Chondrocyte (in vitro differentiated cells): ENCODE measurements around the gene PLCXD1. TPM values are rescaled to one million over a fixed set of nuclear protein-coding genes. Genes with fewer than 3 reads are reported as not detected.

Experiments
- DNase-seq: peaks from one replicate; pipeline ENCODE4 v3.0.0; 2021; ENCODE audit warnings: mixed read lengths, low spot score
- H3K27ac Mint-ChIP-seq: one replicate; pipeline ENCODE4 v1.8.0; 2021; ENCODE audit warnings: mild to moderate bottlenecking, moderate library complexity, mixed read lengths; ENCODE audit not compliant: unreplicated experiment
- H3K27me3 Mint-ChIP-seq: 2 replicates; pipeline ENCODE4 v1.8.0; 2021; ENCODE audit warnings: low read depth, mixed read lengths
- H3K36me3 Mint-ChIP-seq: 2 replicates; pipeline ENCODE4 v1.8.0; 2021; ENCODE audit warnings: low read depth, mixed read lengths
- H3K4me1 Mint-ChIP-seq: 2 replicates; pipeline ENCODE4 v1.8.0; 2021; ENCODE audit warnings: low read depth, mild to moderate bottlenecking, mixed read lengths
- H3K4me3 Mint-ChIP-seq: one replicate; pipeline ENCODE4 v1.8.0; 2021; ENCODE audit warnings: mild to moderate bottlenecking, moderate library complexity, mixed read lengths; ENCODE audit not compliant: unreplicated experiment
- H3K9me3 Mint-ChIP-seq: 2 replicates; pipeline ENCODE4 v1.8.0; 2021; ENCODE audit warnings: low read depth, mixed read lengths
- total RNA-seq: library from RNA; stranded (reverse); gene quantifications from 3 replicates; pipeline ENCODE4 v1.2.1, GENCODE V29; 2021
- TF ChIP-seq, protein P1 (sequence below): fragments of 200-600 bp; sonication (generic); IDR thresholded peaks from 2 replicates; pipeline ENCODE4 v1.5.0; 2021; ENCODE audit warnings: antibody characterized with exemption, mild to moderate bottlenecking, moderate library complexity

PLCXD1 gene
- total RNA-seq, 1 donor from 2014 or later = 6.8 TPM

DNA sequence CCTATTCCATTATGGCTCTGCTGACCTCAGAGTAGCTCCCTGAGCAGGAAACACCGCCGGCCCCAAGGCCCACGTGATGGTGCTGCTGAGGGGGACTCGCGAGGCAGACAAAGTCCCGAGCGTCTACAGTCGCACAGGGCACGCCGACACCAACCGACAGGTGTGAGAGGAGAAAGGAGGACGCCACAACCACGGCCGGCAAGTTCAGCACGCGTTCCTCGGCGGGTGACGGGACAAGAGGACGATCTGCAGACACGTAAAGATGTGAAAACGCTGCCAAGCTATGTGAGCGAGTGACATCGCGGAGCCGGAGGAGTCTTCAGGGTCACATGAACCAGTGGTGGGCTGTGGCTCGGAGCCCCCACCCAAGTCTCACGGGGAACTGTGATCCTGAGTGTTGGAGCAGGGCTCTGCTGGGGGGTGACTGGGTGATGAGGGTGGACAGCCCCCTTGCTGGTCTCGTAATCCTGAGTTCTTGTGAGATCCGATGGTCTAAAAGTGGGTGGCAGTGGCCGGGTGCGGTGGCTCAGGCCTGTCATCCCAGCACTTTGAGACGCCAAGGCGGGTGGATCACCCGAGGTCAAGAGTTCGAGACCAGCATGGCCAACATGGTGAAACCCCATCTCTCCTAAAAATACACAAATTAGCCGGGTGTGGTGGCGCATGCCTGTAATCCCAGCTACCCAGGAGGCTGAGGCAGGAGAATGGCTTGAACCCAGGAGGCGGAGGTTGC is 71.6 kb downstream of the PLCXD1 start:
- H3K36me3 Mint-ChIP-seq = peaks cover 10% of the 10 kb centered on the region
- DNase-seq = peak; percentile 85
- peak overlapping the region; percentile 32 for H3K27ac Mint-ChIP-seq
- H3K9me3 Mint-ChIP-seq = no peaks in the 10 kb centered on the region
- TF ChIP-seq, protein P1, sequence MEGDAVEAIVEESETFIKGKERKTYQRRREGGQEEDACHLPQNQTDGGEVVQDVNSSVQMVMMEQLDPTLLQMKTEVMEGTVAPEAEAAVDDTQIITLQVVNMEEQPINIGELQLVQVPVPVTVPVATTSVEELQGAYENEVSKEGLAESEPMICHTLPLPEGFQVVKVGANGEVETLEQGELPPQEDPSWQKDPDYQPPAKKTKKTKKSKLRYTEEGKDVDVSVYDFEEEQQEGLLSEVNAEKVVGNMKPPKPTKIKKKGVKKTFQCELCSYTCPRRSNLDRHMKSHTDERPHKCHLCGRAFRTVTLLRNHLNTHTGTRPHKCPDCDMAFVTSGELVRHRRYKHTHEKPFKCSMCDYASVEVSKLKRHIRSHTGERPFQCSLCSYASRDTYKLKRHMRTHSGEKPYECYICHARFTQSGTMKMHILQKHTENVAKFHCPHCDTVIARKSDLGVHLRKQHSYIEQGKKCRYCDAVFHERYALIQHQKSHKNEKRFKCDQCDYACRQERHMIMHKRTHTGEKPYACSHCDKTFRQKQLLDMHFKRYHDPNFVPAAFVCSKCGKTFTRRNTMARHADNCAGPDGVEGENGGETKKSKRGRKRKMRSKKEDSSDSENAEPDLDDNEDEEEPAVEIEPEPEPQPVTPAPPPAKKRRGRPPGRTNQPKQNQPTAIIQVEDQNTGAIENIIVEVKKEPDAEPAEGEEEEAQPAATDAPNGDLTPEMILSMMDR = no peak
- no peak overlapping the region for H3K4me3 Mint-ChIP-seq
- no peaks in the 10 kb centered on the region for H3K27me3 Mint-ChIP-seq
- H3K4me1 Mint-ChIP-seq = peaks cover 23% of the 10 kb centered on the region

Other genes with a start within 250 kb of the PLCXD1 start
- gene GTPBP6, start 37.4 kb downstream of the PLCXD1 start, total RNA-seq = 37.6 to 42.2 TPM (median 42.0 TPM) in 3 replicates
- 27.1 to 30.5 TPM (median 30.0 TPM) in 3 replicates for gene PPP2R3B, start 105.5 kb downstream of the PLCXD1 start, total RNA-seq